Measurements from ENCODE around the gene ZC3H4.

- TF ChIP-seq CTCF (IDR thresholded peaks at IDR 0.05), result no peak
- no peak for TF ChIP-seq POLR2A (IDR thresholded peaks at IDR 0.05)
Observed at GRCh38 chr19:47026889-47027288, 86.7 kb downstream of the ZC3H4 start.

Data from heart left ventricle (tissue), 13 donors.